A549 (cell line): ENCODE data around the gene SSMEM1. TPM values are rescaled to one million over a fixed set of nuclear protein-coding genes. Genes with fewer than 3 reads are reported as not detected.

Experiments used
- ATAC-seq, 2 experiments: fragments of 200-7000 bp in 1 of 2; fragments of >200 bp in 1 of 2; cut with Nextera tagmentation in 1 of 2; cut with Tn5 transposase in 1 of 2; 3 replicates each; pipeline versions ENCODE4 v1.8.0 to v1.9.1; 2018 to 2020; ENCODE audit warnings: mild to moderate bottlenecking in 1 of 2, moderate library complexity in 1 of 2
- CTCF ChIA-PET: fragments of 300-600 bp; sonication (Branson Sonifier 250); formaldehyde crosslinking; extraction: SDS; loops from one replicate; lab custom pipeline; 2021; ENCODE audit warnings: antibody characterized with exemption, inconsistent platforms; lab: Yijun Ruan, JAX
- POLR2A ChIA-PET: fragments of 350-600 bp; formaldehyde crosslinking; extraction: SDS; loops from one replicate; lab custom pipeline; 2021; ENCODE audit warnings: antibody characterized with exemption, inconsistent platforms; lab: Yijun Ruan, JAX
- DNase-seq, 2 experiments: peaks; one replicate each; pipeline versions ENCODE4 v3.0.0 to v3.0.0-alpha.2; 2011 to 2016; ENCODE audit warnings: low read depth in 1 of 2, low spot score in 1 of 2
- FAIRE-seq: peaks from 2 replicates; lab custom pipeline; 2011; peaks lifted over from hg19 to GRCh38; lab: Jason Lieb, UNC
- H3K27ac ChIP-seq, 2 experiments: fragments of >200 bp; sonication (Bioruptor Twin); formaldehyde crosslinking; 3 replicates each; pipeline ENCODE4 v1.5.1; 2016 to 2017
- H3K4me1 ChIP-seq: fragments of >200 bp; sonication (Bioruptor Twin); formaldehyde crosslinking; 3 replicates; pipeline ENCODE4 v1.6.1; 2016
- H3K4me2 ChIP-seq: fragments of >200 bp; sonication (Bioruptor Twin); formaldehyde crosslinking; 3 replicates; pipeline ENCODE4 v1.6.1; 2016
- H3K4me3 ChIP-seq: fragments of >200 bp; sonication (Bioruptor Twin); formaldehyde crosslinking; 3 replicates; pipeline ENCODE4 v1.5.1; 2016
- H3K9me3 ChIP-seq: fragments of >200 bp; sonication (Bioruptor Twin); formaldehyde crosslinking; 3 replicates; pipeline ENCODE4 v1.6.1; 2016
- CTCF ChIP-seq: fragments of >200 bp; sonication (Bioruptor Twin); formaldehyde crosslinking; IDR thresholded peaks from 3 replicates; pipeline ENCODE4 v1.5.1; 2016
- ELK1 ChIP-seq: fragments of 150-350 bp; IDR thresholded peaks from 2 replicates; pipeline ENCODE4 v1.6.1; 2014; ENCODE audit warnings: low read depth, mild to moderate bottlenecking, low read length
- HEYL ChIP-seq: fragments of 250-450 bp; sonication (Bioruptor Pico); IDR thresholded peaks from 2 replicates; pipeline ENCODE4 v1.8.0; 2021; ENCODE audit warnings: mild to moderate bottlenecking, moderate library complexity
- JUNB ChIP-seq: fragments of >200 bp; sonication (Bioruptor Twin); formaldehyde crosslinking; IDR thresholded peaks from 2 replicates; pipeline ENCODE4 v1.6.1; 2016
- NR3C1 ChIP-seq: fragments of >200 bp; sonication (Bioruptor Twin); formaldehyde crosslinking; IDR thresholded peaks from 3 replicates; pipeline ENCODE4 v1.6.1; 2017
- POLR2AphosphoS2 ChIP-seq: conservative IDR thresholded peaks from 2 replicates; pipeline ENCODE4 v1.6.1; 2012; ENCODE audit warnings: low read length, improper control_type of control experiment, inconsistent platforms
- RARB ChIP-seq: fragments of 250-450 bp; sonication (Bioruptor Pico); IDR thresholded peaks from 2 replicates; pipeline ENCODE4 v1.8.0; 2021; ENCODE audit warnings: mild to moderate bottlenecking, moderate library complexity
- RCOR1 ChIP-seq: fragments of 150-350 bp; IDR thresholded peaks from 2 replicates; pipeline ENCODE4 v1.6.1; 2014; ENCODE audit warnings: antibody characterized with exemption, low read length, low read depth
- RFX5 ChIP-seq: fragments of 450-650 bp; IDR thresholded peaks from 2 replicates; pipeline ENCODE4 v1.7.1; 2014; ENCODE audit warnings: antibody characterized with exemption, mild to moderate bottlenecking, moderate library complexity
- ZC3H11A ChIP-seq: fragments of 450-650 bp; IDR thresholded peaks from 2 replicates; pipeline ENCODE4 v1.6.1; 2014; ENCODE audit warnings: antibody characterized with exemption, mild to moderate bottlenecking
- WGBS: methylation state at CpG from one replicate; pipeline ENCODE4 v1.1.6; 2017; ENCODE audit errors: missing lambda C conversion rate; 5-methylcytosine and 5-hydroxymethylcytosine counted together
- polyA plus RNA-seq, 4 experiments: library from polyadenylated mRNA; depleted of rRNA in 3 of 4; stranded (reverse); fragments of >200 nt; fragmentation: RNase III in 1 of 4; extraction: RNeasy Plus Mini Kit Qiagen cat#74134 plus additional on column Dnase treatment in 1 of 4; gene quantifications; 2 replicates in 3 of 4; 3 replicates in 1 of 4; pipeline ENCODE4 v1.2.3, GENCODE V29; 2011 to 2017
- TF ChIP-seq, protein P1 (sequence below): fragments of 200-600 bp; sonication (generic); IDR thresholded peaks from 2 replicates; pipeline ENCODE4 v1.6.1; 2016; ENCODE audit warnings: antibody characterized with exemption, mild to moderate bottlenecking, moderate library complexity
- TF ChIP-seq, protein P2 (sequence below): fragments of 250-450 bp; sonication (Bioruptor Pico); IDR thresholded peaks from 2 replicates; pipeline ENCODE4 v1.5.0; 2021; ENCODE audit warnings: mild to moderate bottlenecking, moderate library complexity, borderline replicate concordance
- TF ChIP-seq, protein P3 (sequence below): fragments of >200 bp; sonication (Bioruptor Twin); formaldehyde crosslinking; IDR thresholded peaks from 2 replicates; pipeline ENCODE4 v1.6.1; 2016

SSMEM1 gene
- polyA plus RNA-seq, 2 of the 4 experiments (the other 2 are of a cell fraction) = not detected

GRCh38 chr7:130178251-130178650, 29.4 kb upstream of the SSMEM1 start:
- POLR2A ChIA-PET = no interaction called here

DNA sequence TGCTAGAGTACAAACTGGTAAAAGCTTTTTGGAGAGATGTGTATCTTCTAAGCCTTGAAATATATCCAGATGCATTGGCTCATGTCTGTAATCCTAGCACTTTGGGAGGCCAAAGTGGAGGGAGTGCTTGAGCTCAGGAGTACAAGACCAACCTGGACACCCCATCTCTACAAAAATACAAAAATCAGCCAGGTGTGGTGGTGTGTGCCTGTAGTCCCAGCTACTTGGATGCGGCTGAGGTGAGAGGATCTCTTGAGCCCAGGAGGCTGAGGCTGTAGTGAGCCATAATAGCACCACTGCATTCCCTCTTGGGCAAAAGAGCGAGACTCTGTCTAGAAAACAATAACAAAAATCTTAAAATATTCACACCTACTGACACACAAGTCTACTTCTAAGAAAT, 28.0 kb upstream of the SSMEM1 start:
- H3K4me3 ChIP-seq = no peak overlapping the region
- no peak overlapping the region for H3K27ac ChIP-seq
- ATAC-seq (no peak), DNase-seq (no peak), FAIRE-seq (no peak)
- CTCF ChIA-PET = no interaction called here
- no peak for TF ChIP-seq NR3C1
- no peak for TF ChIP-seq RCOR1
- TF ChIP-seq JUNB = no peak
- TF ChIP-seq, protein P1, sequence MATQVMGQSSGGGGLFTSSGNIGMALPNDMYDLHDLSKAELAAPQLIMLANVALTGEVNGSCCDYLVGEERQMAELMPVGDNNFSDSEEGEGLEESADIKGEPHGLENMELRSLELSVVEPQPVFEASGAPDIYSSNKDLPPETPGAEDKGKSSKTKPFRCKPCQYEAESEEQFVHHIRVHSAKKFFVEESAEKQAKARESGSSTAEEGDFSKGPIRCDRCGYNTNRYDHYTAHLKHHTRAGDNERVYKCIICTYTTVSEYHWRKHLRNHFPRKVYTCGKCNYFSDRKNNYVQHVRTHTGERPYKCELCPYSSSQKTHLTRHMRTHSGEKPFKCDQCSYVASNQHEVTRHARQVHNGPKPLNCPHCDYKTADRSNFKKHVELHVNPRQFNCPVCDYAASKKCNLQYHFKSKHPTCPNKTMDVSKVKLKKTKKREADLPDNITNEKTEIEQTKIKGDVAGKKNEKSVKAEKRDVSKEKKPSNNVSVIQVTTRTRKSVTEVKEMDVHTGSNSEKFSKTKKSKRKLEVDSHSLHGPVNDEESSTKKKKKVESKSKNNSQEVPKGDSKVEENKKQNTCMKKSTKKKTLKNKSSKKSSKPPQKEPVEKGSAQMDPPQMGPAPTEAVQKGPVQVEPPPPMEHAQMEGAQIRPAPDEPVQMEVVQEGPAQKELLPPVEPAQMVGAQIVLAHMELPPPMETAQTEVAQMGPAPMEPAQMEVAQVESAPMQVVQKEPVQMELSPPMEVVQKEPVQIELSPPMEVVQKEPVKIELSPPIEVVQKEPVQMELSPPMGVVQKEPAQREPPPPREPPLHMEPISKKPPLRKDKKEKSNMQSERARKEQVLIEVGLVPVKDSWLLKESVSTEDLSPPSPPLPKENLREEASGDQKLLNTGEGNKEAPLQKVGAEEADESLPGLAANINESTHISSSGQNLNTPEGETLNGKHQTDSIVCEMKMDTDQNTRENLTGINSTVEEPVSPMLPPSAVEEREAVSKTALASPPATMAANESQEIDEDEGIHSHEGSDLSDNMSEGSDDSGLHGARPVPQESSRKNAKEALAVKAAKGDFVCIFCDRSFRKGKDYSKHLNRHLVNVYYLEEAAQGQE = no peak
- TF ChIP-seq CTCF = no peak
- no peak for TF ChIP-seq HEYL
- no peak for TF ChIP-seq ELK1
- TF ChIP-seq POLR2AphosphoS2 = no peak
- TF ChIP-seq RARB (CRISPR knock-in tag) = no peak
- TF ChIP-seq, protein P2, sequence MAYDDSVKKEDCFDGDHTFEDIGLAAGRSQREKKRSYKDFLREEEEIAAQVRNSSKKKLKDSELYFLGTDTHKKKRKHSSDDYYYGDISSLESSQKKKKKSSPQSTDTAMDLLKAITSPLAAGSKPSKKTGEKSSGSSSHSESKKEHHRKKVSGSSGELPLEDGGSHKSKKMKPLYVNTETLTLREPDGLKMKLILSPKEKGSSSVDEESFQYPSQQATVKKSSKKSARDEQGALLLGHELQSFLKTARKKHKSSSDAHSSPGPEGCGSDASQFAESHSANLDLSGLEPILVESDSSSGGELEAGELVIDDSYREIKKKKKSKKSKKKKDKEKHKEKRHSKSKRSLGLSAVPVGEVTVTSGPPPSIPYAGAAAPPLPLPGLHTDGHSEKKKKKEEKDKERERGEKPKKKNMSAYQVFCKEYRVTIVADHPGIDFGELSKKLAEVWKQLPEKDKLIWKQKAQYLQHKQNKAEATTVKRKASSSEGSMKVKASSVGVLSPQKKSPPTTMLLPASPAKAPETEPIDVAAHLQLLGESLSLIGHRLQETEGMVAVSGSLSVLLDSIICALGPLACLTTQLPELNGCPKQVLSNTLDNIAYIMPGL (CRISPR knock-in tag) = no peak
- no peaks in the 10 kb centered on the region for H3K9me3 ChIP-seq
- no peak overlapping the region for H3K4me2 ChIP-seq
- WGBS = 98% methylated on average over 2 of the region's 2 CpGs
- H3K4me1 ChIP-seq = no peaks in the 10 kb centered on the region
- POLR2A ChIA-PET = no interaction called here

More at GRCh38 chr7:130178251-130178650, 29.4 kb upstream of the SSMEM1 start:
- FAIRE-seq (no peak), DNase-seq (no peak), ATAC-seq (no peak)
- no peaks in the 10 kb centered on the region for H3K9me3 ChIP-seq
- CTCF ChIA-PET = interaction anchor here (0.8 to 1.0 kb wide), 2 partner anchors 11 to 1002 kb away, joined by 3 read pairs; no protein-coding TSS in a partner anchor
- H3K4me3 ChIP-seq = no peak overlapping the region
- WGBS = 89% methylated on average over 4 of the region's 4 CpGs
- no peak overlapping the region for H3K4me2 ChIP-seq
- TF ChIP-seq HEYL = no peak
- TF ChIP-seq, protein P3, sequence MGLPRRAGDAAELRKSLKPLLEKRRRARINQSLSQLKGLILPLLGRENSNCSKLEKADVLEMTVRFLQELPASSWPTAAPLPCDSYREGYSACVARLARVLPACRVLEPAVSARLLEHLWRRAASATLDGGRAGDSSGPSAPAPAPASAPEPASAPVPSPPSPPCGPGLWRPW = no peak
- TF ChIP-seq, all 56 proteins: peak for 0
- Histone ChIP-seq H3K27ac (no peak overlapping the region), H3K4me1 (no peaks in the 10 kb centered on the region)

GRCh38 chr7:130180571-130181262, 26.9 kb upstream of the SSMEM1 start:
- no peak for FAIRE-seq
- POLR2A ChIA-PET = no interaction called here
- no peaks in the 10 kb centered on the region for H3K9me3 ChIP-seq
- no peak for ATAC-seq
- 95% methylated on average over 9 of the region's 9 CpGs for WGBS
- no peak for DNase-seq
- CTCF ChIA-PET = interaction anchor here (1.5 kb wide), 1 partner anchor 19 kb away, joined by 4 read pairs; no protein-coding TSS in a partner anchor
- H3K4me1 ChIP-seq = no peaks in the 10 kb centered on the region
- no peak overlapping the region for H3K4me3 ChIP-seq
- H3K4me2 ChIP-seq = no peak overlapping the region
- H3K27ac ChIP-seq = no peak overlapping the region
- TF ChIP-seq RFX5 = no peak
- TF ChIP-seq POLR2AphosphoS2 = no peak
- no peak for TF ChIP-seq RARB (CRISPR knock-in tag)
- no peak for TF ChIP-seq ZC3H11A
- TF ChIP-seq, all 56 proteins: peak for 0
